GM10847 (cell line): ENCODE measurements around the gene NME7.

Source experiments
- POLR2A ChIP-seq: IDR thresholded peaks from 2 replicates; pipeline ENCODE4 v1.6.1; 2011; ENCODE audit not compliant: insufficient read length; ENCODE audit errors: extremely low read depth

The NME7 gene

GRCh38 chr1:169287280-169287679, 80.3 kb downstream of the NME7 start:
- no peak for TF ChIP-seq POLR2A

- no peak for TF ChIP-seq POLR2A
These were observed 96.5 kb downstream of the NME7 start for GRCh38 chr1:169271098-169271497.

GRCh38 chr1:169266133-169266532, 101.5 kb downstream of the NME7 start:
- TF ChIP-seq POLR2A = no peak

GRCh38 chr1:169263059-169263458, 104.5 kb downstream of the NME7 start:
- no peak for TF ChIP-seq POLR2A

GRCh38 chr1:169261884-169262283, 105.7 kb downstream of the NME7 start:
- TF ChIP-seq POLR2A = no peak

GRCh38 chr1:169260478-169261151, 107.0 kb downstream of the NME7 start:
- TF ChIP-seq POLR2A = no peak

- TF ChIP-seq POLR2A = no peak
These were observed 107.8 kb downstream of the NME7 start for GRCh38 chr1:169259816-169260215.

- TF ChIP-seq POLR2A = no peak
These were observed 116.8 kb downstream of the NME7 start for GRCh38 chr1:169250795-169251194.

- no peak for TF ChIP-seq POLR2A
These were observed 117.6 kb downstream of the NME7 start for GRCh38 chr1:169250022-169250421.

- no peak for TF ChIP-seq POLR2A
These were observed 118.0 kb downstream of the NME7 start for GRCh38 chr1:169249611-169250010.

GRCh38 chr1:169245706-169246105, 121.9 kb downstream of the NME7 start:
- no peak for TF ChIP-seq POLR2A

- TF ChIP-seq POLR2A = no peak
These were observed 127.0 kb downstream of the NME7 start for GRCh38 chr1:169240449-169241232.

GRCh38 chr1:169236880-169237279, 130.7 kb downstream of the NME7 start:
- TF ChIP-seq POLR2A = no peak

- no peak for TF ChIP-seq POLR2A
These were observed 131.5 kb downstream of the NME7 start for GRCh38 chr1:169236143-169236542.

- no peak for TF ChIP-seq POLR2A
These were observed 132.0 kb downstream of the NME7 start for GRCh38 chr1:169235568-169235967.

GRCh38 chr1:169234780-169235179, 132.8 kb downstream of the NME7 start:
- TF ChIP-seq POLR2A = no peak
